ENCODE results near the gene CNN2.

DNA sequence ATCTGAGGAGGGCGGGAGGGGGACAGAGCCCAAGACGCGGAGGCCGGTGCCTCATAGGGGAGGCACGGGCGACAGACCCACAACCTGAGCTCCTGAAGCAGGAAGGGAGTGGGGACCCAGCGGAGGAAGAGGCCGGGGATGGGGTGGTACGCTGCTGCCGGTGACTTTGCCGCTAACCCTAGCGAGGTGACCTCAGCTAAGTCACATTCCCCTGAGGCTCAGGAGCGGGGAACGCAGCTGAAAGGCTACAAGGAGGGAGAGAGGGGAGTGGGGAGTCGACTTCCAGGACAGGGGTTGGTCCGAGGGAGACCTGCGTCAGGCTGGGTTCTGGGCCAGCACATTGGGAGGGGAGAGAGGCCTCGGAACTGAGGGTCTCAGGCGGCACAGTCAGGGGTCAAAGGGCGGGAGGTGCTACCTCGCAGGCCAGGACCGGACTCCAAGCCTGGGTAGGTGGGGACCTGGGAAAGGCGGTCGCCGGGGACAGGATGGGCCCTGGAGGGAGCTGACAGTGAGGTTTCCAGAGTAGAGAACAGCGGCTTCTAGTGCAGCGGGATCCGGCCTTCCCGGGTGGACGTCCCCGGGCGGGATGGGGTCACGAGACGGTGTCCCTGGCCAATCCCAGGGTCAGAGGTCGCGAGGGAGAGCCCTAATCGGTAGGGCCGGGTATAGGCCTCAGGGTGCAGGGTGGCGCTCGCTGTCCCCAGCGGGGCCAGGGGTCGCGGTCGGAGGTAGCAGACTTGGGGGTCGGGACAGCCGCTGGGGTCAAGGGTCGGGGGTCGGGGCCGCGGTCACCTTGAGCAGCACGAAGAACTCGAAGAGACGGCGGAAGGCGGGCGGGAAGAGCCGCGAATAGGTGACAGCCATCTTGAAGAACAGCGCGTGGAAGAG lies 6.2 kb upstream of the CNN2 start:
- TF ChIP-seq, protein P1, sequence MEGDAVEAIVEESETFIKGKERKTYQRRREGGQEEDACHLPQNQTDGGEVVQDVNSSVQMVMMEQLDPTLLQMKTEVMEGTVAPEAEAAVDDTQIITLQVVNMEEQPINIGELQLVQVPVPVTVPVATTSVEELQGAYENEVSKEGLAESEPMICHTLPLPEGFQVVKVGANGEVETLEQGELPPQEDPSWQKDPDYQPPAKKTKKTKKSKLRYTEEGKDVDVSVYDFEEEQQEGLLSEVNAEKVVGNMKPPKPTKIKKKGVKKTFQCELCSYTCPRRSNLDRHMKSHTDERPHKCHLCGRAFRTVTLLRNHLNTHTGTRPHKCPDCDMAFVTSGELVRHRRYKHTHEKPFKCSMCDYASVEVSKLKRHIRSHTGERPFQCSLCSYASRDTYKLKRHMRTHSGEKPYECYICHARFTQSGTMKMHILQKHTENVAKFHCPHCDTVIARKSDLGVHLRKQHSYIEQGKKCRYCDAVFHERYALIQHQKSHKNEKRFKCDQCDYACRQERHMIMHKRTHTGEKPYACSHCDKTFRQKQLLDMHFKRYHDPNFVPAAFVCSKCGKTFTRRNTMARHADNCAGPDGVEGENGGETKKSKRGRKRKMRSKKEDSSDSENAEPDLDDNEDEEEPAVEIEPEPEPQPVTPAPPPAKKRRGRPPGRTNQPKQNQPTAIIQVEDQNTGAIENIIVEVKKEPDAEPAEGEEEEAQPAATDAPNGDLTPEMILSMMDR (IDR thresholded peaks at IDR 0.05), result no peak
- TF ChIP-seq EP300 (IDR thresholded peaks at IDR 0.05; ENCODE audit: low read depth) (no peak), POLR2AphosphoS5 (IDR thresholded peaks at IDR 0.05) (no peak)

Measured in transverse colon (tissue), 4 donors.